ENCODE results near the gene RCSD1. TPM values are rescaled to one million over a fixed set of nuclear protein-coding genes. Genes with fewer than 3 reads are reported as not detected.

RCSD1 gene
- total and polyA plus RNA-seq, 2 of the 13 experiments (the other 11 are each of a cell fraction or from before 2014, with no cell fraction given), result not detected

DNA sequence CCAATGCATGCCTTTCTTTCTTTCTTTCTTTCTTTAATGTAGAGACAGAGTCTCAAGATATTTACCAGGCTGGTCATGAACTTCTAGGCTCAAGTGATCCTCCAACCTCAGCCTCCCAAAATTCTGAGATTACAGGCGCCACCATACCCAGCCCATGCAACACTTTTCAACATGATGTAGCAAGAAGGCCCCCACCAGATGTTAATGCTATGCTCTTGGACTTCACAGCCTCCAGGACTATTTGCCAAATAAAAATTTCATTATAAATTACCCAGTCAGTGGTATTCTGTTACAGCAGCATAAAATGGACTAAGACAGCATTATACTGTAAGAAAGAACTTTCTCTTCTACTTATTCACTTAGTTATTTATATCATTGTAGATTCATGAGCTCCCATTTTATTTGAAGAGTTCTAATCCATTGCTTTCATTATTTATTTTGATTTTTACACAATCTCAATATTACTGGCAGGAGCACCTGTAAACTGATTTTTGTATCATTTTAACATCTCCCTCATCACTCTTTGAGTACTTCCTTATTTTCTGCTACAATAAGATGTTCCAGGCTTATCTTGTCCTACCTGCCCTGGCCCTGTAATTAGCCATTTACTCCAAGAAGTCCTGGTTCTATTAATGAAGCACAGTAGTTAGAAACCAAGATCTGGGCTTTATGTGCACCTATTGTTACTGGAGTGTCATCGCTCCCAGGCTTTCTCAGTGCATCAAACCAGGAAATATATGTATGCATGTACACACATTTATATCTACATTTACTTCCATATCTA, 4.8 kb upstream of the RCSD1 start:
- no peak for TF ChIP-seq HMG20B (CRISPR knock-in tag; conservative IDR thresholded peaks at IDR 0.05)
- TF ChIP-seq ZNF564 (CRISPR knock-in tag; IDR thresholded peaks at IDR 0.05), result peak; percentile 78; the same call in 1 of the 2 replicates
- TF ChIP-seq FUBP1 (CRISPR knock-in tag; IDR thresholded peaks at IDR 0.05; ENCODE audit: borderline replicate concordance), result no peak
- no peak for TF ChIP-seq HHEX (CRISPR knock-in tag; IDR thresholded peaks at IDR 0.05)
- TF ChIP-seq SP140L (CRISPR knock-in tag; IDR thresholded peaks at IDR 0.05; ENCODE audit: borderline replicate concordance), result no peak
- TF ChIP-seq, protein P1, sequence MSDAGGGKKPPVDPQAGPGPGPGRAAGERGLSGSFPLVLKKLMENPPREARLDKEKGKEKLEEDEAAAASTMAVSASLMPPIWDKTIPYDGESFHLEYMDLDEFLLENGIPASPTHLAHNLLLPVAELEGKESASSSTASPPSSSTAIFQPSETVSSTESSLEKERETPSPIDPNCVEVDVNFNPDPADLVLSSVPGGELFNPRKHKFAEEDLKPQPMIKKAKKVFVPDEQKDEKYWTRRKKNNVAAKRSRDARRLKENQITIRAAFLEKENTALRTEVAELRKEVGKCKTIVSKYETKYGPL (CRISPR knock-in tag; IDR thresholded peaks at IDR 0.05), result no peak
- DNase-seq (ENCODE audit: low spot score) (no peak), ATAC-seq (no peak), FAIRE-seq (no peak)
- ChIA-PET POLR2A (no interaction called here), CTCF (ENCODE audit: low intra/inter-chr PET ratio, low total read pairs) (no interaction called here)
- Histone ChIP-seq H3K27ac (ENCODE audit: extremely low read length, insufficient read depth, low read length) (no peak overlapping the region), H3K4me3 (replicated peaks in 1 of 3; ENCODE audit: insufficient read depth in 1 of 3, low read depth in 2 of 3, low read length in 3 of 3) (no peak overlapping the region), H3K79me2 (ENCODE audit: insufficient read depth, low read length) (no peaks in the 10 kb centered on the region), H3K36me3 (replicated peaks in 1 of 2; ENCODE audit: control insufficient read depth in 1 of 2, insufficient read depth in 2 of 2, low read length in 2 of 2) (no peaks in the 10 kb centered on the region), H3K9me3 (ENCODE audit: low read length) (no peaks in the 10 kb centered on the region), H3K4me1 (ENCODE audit: insufficient read depth, low read length) (peaks cover 15% of the 10 kb centered on the region), H2AFZ (ENCODE audit: low read length) (no peak overlapping the region), H4K20me1 (ENCODE audit: insufficient read depth, low read length) (no peaks in the 10 kb centered on the region), H3K4me2 (ENCODE audit: low read depth, low read length) (no peak overlapping the region), H3K27me3 (ENCODE audit: control insufficient read depth in 1 of 2, insufficient read depth in 2 of 2, low read length in 2 of 2) (peaks cover 0 to 17% of the 10 kb centered on the region in 2 experiments; a peak in 4 of 5 replicates), H3K9ac (ENCODE audit: insufficient read depth, low read depth, low read length) (no peak overlapping the region)
- in situ Hi-C loops (cut with HindIII; ENCODE audit: extremely low pct_ligation_motif_present, low pct_unique_long_range_greater_than_20kb) (no loop called here), intact Hi-C loops (cut with micrococcal nuclease; ENCODE audit: unreplicated experiment) (no loop called here)
- no TSS peak for BruUV-seq (replicated peaks)
- 29% methylated on average over 2 of the region's 2 CpGs for WGBS (ENCODE audit: low lambda C conversion rate)
